OCI-LY7 (cell line): ENCODE measurements around the gene SLC35G2. TPM values are rescaled to one million over a fixed set of nuclear protein-coding genes. Genes with fewer than 3 reads are reported as not detected.
"Not testable (repeated sequence)": the region's sequence is repeated elsewhere in the genome, so short reads cannot be mapped to it uniquely, and the experiment has no call there.

Experiments used
- BruUV-seq: library from RNA; stranded (reverse); fragments of 400-500 nt; replicated peaks from 2 replicates; lab custom pipeline; 2021; lab: Mats Ljungman, UMichigan
- CTCF ChIA-PET: fragments of 300-600 bp; sonication (Branson Sonifier 250); formaldehyde crosslinking; loops from one replicate; lab custom pipeline; 2022; ENCODE audit warnings: antibody characterized with exemption; ENCODE audit not compliant: unreplicated experiment; lab: Charles Lee
- POLR2A ChIA-PET: fragments of 300-600 bp; sonication (Branson Sonifier 250); formaldehyde crosslinking; loops from one replicate; lab custom pipeline; 2022; ENCODE audit warnings: antibody characterized with exemption; lab: Charles Lee
- DNase-seq: peaks from one replicate; pipeline ENCODE4 v3.0.0-alpha.2; 2015; ENCODE audit warnings: low spot score
- H2AFZ ChIP-seq: fragments of 200-600 bp; sonication (generic), shearing (Covaris generic); 2 replicates; pipeline ENCODE4 v1.6.1; 2014; ENCODE audit warnings: mild to moderate bottlenecking, antibody characterized with exemption, low read length, moderate library complexity
- H3K27ac ChIP-seq: fragments of 200-600 bp; sonication (generic); 2 replicates; pipeline ENCODE4 v1.5.1; 2014; ENCODE audit warnings: mixed run types, low read depth, mild to moderate bottlenecking, moderate library complexity, low read length, inconsistent platforms; ENCODE audit not compliant: poor library complexity, severe bottlenecking
- H3K36me3 ChIP-seq: fragments of 200-600 bp; sonication (generic); 2 replicates; pipeline ENCODE4 v1.6.1; 2014; ENCODE audit warnings: mild to moderate bottlenecking, antibody characterized with exemption, low read length, moderate library complexity, mixed read lengths; ENCODE audit not compliant: insufficient read depth
- H3K4me1 ChIP-seq: fragments of 200-600 bp; sonication (generic); 2 replicates; pipeline ENCODE4 v1.5.1; 2014; ENCODE audit warnings: mild to moderate bottlenecking, low read length; ENCODE audit not compliant: insufficient read depth, poor library complexity, severe bottlenecking
- H3K4me2 ChIP-seq: fragments of 200-600 bp; sonication (generic); 2 replicates; pipeline ENCODE4 v1.6.1; 2014; ENCODE audit warnings: mild to moderate bottlenecking, low read length
- H3K4me3 ChIP-seq: fragments of 200-600 bp; sonication (generic); 2 replicates; pipeline ENCODE4 v1.5.1; 2014; ENCODE audit warnings: mild to moderate bottlenecking, low read depth, low read length; ENCODE audit not compliant: poor library complexity, severe bottlenecking
- H3K79me2 ChIP-seq: fragments of 200-600 bp; sonication (generic); 2 replicates; pipeline ENCODE4 v1.6.1; 2016; ENCODE audit warnings: low read depth, mild to moderate bottlenecking, low read length, moderate library complexity, mixed read lengths; ENCODE audit not compliant: insufficient read depth
- H3K9me2 ChIP-seq: fragments of 200-600 bp; sonication (generic); 2 replicates; pipeline ENCODE4 v1.6.1; 2016; ENCODE audit warnings: mild to moderate bottlenecking, low read length, mixed read lengths; ENCODE audit not compliant: insufficient read depth
- H3K9me3 ChIP-seq: fragments of 200-600 bp; sonication (generic); 2 replicates; pipeline ENCODE4 v1.6.1; 2014; ENCODE audit warnings: mild to moderate bottlenecking, mixed run types, low read length, mixed read lengths
- H4K20me1 ChIP-seq: fragments of 200-600 bp; sonication (generic); 2 replicates; pipeline ENCODE4 v1.6.1; 2014; ENCODE audit warnings: mild to moderate bottlenecking, antibody characterized with exemption, low read length, moderate library complexity, mixed read lengths; ENCODE audit not compliant: insufficient read depth
- EZH2phosphoT487 ChIP-seq: fragments of 200-600 bp; sonication (generic); IDR thresholded peaks from 2 replicates; pipeline ENCODE4 v1.6.1; 2018; ENCODE audit warnings: low read depth, borderline replicate concordance, mild to moderate bottlenecking, mixed run types, antibody characterized with exemption, low read length, moderate library complexity, mixed read lengths
- intact Hi-C: fragments of 100-400 bp; cut with micrococcal nuclease; formaldehyde crosslinking; loops from one replicate; pipeline ENCODE4 v1.10.0; 2022; ENCODE audit not compliant: unreplicated experiment
- total RNA-seq, 2 experiments: library from RNA; depleted of rRNA in 1 of 2; stranded (reverse); fragments of >200 nt in 1 of 2; shearing (Covaris generic) in 1 of 2; gene quantifications; 2 replicates each; pipeline ENCODE4 v1.2.3, GENCODE V29; 2014 to 2022
- TF ChIP-seq, protein P1 (sequence below): fragments of 200-600 bp; sonication (generic); conservative IDR thresholded peaks from 2 replicates; pipeline ENCODE4 v1.5.1; 2014; ENCODE audit warnings: mild to moderate bottlenecking, antibody characterized with exemption, low read length, moderate library complexity, mixed read lengths

Gene SLC35G2
- total RNA-seq, 2 experiments from 2014 or later, result 0.40 TPM; not detected in 1

DNA sequence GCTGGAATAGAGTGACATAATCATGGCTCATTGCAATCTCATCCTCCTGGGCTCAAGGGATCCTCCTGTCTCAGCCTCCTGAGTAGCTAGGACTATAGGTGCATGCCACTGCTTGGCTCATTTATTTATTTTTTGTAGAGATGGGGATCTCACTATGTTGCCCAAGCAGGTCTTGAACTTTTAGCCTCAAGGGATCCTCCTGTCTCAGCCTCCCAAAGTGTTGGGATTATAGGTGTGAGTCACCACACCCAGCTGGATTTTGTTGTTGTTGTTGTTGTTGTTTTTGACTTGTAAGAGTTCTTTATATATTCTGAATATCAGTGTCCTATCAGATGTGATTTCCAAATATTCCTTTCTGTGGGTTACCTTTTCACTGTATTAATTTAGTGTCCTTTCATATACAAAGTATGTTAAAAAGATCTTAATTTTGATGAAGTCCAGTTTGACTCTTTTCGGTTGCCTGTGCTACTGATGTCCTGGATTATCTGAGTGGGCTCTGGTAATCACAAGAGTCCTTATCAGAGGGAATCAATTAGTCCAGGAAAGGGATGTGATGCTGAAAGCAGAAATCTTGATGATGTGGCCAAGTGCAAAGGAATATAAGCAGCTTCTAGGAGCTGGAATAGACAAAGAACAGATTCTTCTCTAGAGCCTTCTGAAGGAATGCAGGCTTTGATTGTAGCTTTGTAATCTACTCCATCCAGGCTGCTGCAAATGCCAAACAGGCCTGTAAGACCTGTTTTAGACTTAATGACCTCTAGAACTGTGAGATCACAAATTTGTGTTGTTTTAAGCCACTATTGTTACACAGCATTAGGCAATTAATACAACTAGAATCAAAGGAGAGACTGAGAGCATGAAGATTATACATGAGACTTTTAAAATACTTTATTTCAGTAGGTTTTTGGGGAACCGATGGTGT, 73.3 kb downstream of the SLC35G2 start:
- TF ChIP-seq, protein P1, sequence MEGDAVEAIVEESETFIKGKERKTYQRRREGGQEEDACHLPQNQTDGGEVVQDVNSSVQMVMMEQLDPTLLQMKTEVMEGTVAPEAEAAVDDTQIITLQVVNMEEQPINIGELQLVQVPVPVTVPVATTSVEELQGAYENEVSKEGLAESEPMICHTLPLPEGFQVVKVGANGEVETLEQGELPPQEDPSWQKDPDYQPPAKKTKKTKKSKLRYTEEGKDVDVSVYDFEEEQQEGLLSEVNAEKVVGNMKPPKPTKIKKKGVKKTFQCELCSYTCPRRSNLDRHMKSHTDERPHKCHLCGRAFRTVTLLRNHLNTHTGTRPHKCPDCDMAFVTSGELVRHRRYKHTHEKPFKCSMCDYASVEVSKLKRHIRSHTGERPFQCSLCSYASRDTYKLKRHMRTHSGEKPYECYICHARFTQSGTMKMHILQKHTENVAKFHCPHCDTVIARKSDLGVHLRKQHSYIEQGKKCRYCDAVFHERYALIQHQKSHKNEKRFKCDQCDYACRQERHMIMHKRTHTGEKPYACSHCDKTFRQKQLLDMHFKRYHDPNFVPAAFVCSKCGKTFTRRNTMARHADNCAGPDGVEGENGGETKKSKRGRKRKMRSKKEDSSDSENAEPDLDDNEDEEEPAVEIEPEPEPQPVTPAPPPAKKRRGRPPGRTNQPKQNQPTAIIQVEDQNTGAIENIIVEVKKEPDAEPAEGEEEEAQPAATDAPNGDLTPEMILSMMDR, result no peak
- no peak for TF ChIP-seq EZH2phosphoT487
- Histone ChIP-seq H3K4me3 (no peak overlapping the region), H4K20me1 (no peaks in the 10 kb centered on the region), H3K27ac (peak overlapping the region; percentile 16), H3K4me1 (peaks cover 38% of the 10 kb centered on the region), H3K4me2 (peak overlapping the region; percentile 50), H3K9me2 (no peaks in the 10 kb centered on the region), H3K36me3 (peaks cover 70% of the 10 kb centered on the region), H3K9me3 (peaks cover 36% of the 10 kb centered on the region; the same call in 1 of the 2 replicates), H3K79me2 (peaks cover 97% of the 10 kb centered on the region), H2AFZ (no peak overlapping the region)
- POLR2A ChIA-PET, result interaction anchor here (1.0 kb wide), 1 partner anchor 30 kb away, joined by 3 read pairs; the partner anchor contains the start of gene NCK1
- BruUV-seq, result no TSS peak
- intact Hi-C loops, result no loop called here
- DNase-seq, result no peak
- CTCF ChIA-PET, result no interaction called here

DNA sequence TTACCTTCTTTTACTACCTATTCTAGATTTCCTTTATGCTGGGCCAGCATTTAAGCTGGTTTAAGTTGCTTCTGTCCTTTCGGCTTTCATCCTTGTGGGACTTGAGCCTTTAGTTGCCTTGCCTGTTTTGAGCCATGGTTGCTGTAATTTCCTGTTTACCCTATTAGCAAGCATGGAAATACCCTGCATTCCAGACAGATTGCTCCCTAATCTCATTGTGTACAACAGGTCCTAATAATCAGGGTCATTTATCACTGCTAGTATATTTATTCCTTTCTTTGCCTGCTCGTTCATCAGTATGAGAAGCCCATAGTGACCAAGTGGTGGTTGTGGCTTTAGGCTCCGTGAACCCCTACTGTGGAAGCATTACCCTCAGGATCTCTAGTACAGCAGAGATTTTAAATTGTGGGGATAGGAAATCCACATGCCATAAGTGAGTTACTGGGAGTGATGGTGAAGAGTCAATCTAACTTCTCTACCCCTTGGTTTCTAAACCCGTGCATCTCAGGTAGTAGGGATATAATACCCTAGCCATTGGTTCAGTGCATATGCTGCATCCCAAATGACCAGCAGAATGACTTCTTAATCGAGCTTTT, 75.0 kb downstream of the SLC35G2 start:
- peaks cover 72% of the 10 kb centered on the region for H3K36me3 ChIP-seq
- DNase-seq, result no peak
- no peaks in the 10 kb centered on the region for H3K9me2 ChIP-seq
- H3K79me2 ChIP-seq, result peaks cover 97% of the 10 kb centered on the region
- intact Hi-C loops, result no loop called here
- peaks cover 36% of the 10 kb centered on the region; the same call in 1 of the 2 replicates for H3K9me3 ChIP-seq
- no peak overlapping the region for H3K4me3 ChIP-seq
- ChIA-PET POLR2A (interaction anchor here (1.2 kb wide), 1 partner anchor 9 kb away, joined by 3 read pairs; no protein-coding TSS in a partner anchor), CTCF (interaction anchor here (0.8 kb wide), 1 partner anchor 33 kb away, joined by 3 read pairs; no protein-coding TSS in a partner anchor)
- TF ChIP-seq, protein P1, result no peak
- TF ChIP-seq EZH2phosphoT487, result no peak
- no peak overlapping the region for H3K27ac ChIP-seq
- no peak overlapping the region for H2AFZ ChIP-seq
- peaks cover 50% of the 10 kb centered on the region for H3K4me1 ChIP-seq
- H3K4me2 ChIP-seq, result peak overlapping the region; percentile 50
- BruUV-seq, result no TSS peak
- H4K20me1 ChIP-seq, result no peaks in the 10 kb centered on the region; the same call in 1 of the 2 replicates

DNA sequence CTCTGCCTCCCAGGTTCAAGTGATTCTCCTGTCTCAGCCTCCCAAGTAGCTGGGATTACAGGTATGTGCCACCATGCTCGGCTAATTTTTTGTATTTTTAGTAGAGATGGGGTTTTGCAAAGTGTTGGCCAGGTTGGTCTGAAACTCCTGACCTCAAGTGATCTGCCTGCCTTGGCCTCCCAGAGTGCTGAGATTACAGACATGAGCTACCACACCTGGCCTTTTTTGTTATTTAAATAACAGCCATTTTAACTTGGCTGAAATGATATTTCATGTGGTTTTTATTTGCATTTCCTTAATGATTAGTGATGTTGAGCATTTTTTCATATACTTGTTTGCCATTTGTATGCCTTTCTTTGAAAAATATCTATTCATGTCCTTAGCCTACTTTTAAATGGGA, 78.2 kb downstream of the SLC35G2 start:
- BruUV-seq, H3K4me3 ChIP-seq, H3K9me2 ChIP-seq, H2AFZ ChIP-seq, intact Hi-C loops, DNase-seq, H4K20me1 ChIP-seq: not testable (repeated sequence)
- Histone ChIP-seq H3K4me1 (peaks cover 82% of the 10 kb centered on the region), H3K36me3 (peaks cover 63% of the 10 kb centered on the region), H3K4me2 (peak overlapping the region; percentile 31), H3K9me3 (peaks cover 43% of the 10 kb centered on the region), H3K79me2 (peaks cover 100% of the 10 kb centered on the region), H3K27ac (peak overlapping the region; percentile 57)
- ChIA-PET CTCF (interaction anchor here (0.6 kb wide), 1 partner anchor 145 kb away, joined by 3 read pairs; the partner anchor contains the start of gene STAG1), POLR2A (interaction anchor here (0.6 to 4.5 kb wide), 8 partner anchors 9 to 177 kb away, joined by 3 to 23 read pairs (median 4); partner anchors contain the start of gene NCK1)
